GM12873 (cell line): ENCODE results near the gene TFE3.

ENCODE experiments used
- TF ChIP-seq, protein P1 (sequence below): IDR thresholded peaks from 2 replicates; pipeline ENCODE4 v1.5.1; 2012; ENCODE audit warnings: low read depth, mild to moderate bottlenecking, moderate library complexity, low read length, control low read depth; ENCODE audit not compliant: insufficient read depth; ENCODE audit errors: missing control alignments

TFE3 gene

DNA sequence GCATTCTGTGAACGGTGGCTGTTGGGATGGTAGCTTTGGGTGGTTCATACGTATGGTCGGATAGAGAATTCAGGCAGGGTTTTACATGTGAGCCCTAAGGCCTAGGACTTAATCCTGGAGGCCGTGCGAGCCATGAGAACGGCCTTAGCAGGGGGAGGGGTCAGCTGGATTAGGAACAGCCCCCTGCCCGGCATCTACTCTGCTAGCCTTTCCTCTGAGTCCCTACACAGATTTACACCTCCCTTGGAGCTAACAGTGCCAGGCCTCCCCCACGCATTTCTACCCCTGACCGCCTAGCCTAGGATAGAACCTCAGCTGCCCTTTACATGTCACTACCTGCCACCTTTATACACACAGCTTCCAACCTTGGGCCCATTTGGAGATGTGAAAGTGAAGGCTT, 23.5 kb upstream of the TFE3 start:
- TF ChIP-seq, protein P1, sequence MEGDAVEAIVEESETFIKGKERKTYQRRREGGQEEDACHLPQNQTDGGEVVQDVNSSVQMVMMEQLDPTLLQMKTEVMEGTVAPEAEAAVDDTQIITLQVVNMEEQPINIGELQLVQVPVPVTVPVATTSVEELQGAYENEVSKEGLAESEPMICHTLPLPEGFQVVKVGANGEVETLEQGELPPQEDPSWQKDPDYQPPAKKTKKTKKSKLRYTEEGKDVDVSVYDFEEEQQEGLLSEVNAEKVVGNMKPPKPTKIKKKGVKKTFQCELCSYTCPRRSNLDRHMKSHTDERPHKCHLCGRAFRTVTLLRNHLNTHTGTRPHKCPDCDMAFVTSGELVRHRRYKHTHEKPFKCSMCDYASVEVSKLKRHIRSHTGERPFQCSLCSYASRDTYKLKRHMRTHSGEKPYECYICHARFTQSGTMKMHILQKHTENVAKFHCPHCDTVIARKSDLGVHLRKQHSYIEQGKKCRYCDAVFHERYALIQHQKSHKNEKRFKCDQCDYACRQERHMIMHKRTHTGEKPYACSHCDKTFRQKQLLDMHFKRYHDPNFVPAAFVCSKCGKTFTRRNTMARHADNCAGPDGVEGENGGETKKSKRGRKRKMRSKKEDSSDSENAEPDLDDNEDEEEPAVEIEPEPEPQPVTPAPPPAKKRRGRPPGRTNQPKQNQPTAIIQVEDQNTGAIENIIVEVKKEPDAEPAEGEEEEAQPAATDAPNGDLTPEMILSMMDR = no peak

DNA sequence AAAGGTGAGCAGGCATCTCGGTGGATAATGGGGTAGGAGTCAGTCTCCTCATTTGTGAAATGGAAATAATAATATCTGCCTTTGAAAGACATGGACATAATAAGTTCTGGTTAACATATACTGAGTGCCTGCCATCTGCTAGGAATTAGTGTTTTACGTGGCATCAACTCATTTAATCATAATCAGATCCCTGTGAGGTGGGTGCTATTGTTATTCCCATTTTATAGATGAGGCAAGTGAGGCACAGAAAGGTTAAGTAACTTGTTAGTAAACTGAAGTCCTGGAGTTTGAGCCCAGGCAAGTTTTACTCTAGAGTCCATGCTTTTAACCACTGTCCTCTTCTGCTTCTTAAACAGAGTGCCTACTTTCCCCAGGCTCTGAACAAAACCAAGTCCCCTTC, 23.1 kb upstream of the TFE3 start:
- TF ChIP-seq, protein P1 = no peak

DNA sequence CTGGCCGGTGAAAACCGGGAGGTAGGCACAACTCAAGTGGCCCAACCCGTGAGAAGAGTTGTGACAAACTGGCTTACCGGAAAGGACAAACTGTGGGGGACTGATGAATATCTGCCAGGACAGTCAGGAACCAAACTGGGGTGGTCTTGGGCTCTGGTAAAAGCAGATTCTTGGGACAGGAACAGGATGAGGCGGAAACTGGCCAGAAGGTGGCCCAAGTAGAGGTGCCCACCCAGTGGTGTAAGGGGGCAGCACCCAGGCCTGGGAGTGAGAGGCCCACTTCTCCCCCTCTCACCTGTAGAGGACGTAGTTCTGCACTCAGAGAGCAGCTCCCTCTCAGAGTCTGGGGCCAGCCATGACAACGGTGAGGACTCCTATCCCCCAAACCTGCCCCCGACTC, 21.6 kb upstream of the TFE3 start:
- TF ChIP-seq, protein P1 = no peak

DNA sequence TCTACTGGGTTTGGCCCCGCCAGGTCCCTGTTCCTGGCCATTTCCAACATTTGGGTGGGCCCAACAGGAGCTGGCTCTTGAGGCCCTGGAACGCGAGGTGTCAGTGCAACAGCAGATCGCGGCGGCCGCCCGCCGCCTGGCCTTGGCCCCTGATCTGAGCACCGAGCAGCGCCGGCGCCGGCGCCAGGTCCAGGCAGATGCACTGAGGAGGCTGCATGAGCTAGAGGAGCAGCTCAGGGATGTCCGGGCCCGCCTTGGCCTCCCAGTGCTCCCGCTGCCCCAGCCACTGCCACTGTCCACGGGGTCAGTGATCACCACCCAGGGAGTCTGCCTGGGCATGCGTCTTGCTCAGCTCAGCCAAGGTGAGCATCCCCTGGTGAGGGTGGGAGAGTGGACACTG, 21.1 kb upstream of the TFE3 start:
- TF ChIP-seq, protein P1 = no peak

DNA sequence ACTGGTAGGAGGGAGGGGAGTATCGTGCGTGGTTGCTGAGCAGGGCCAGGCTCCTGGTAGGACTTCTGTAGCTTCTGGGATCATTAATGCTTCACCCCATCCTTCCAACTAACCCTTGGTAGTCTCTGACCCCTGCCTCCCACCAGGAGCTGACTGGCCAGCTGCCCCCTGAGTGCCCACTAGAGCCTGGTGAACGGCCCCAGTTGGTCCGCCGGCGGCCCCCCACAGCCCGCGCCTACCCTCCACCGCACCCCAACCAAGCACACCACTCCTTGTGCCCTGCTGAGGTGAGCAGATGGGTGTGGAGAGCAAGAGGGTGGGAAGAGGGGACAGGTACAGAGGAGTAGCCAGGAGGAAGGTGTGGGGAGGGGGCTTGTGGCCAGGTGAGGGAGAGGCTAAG, 20.6 kb upstream of the TFE3 start:
- TF ChIP-seq, protein P1 = no peak

DNA sequence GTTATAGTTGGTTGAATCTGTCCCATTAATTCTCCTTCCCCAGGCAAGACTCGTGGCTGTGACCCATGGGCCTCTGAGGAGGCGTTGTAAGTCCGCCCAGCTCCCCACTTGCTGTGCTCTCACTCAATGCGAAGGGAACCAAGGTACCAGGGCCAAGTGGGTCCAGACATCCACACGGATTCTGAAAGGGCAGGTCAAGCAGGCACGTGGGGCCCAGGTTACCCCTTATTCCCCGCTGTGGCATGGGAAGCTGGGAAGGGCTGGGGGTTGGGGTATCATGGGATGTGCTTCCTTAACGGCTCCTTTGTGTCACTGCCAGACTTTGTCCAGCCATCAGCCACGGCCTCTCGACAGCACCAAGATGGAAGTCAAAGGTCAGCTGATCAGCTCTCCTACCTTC, 18.8 kb upstream of the TFE3 start:
- TF ChIP-seq, protein P1 = no peak

DNA sequence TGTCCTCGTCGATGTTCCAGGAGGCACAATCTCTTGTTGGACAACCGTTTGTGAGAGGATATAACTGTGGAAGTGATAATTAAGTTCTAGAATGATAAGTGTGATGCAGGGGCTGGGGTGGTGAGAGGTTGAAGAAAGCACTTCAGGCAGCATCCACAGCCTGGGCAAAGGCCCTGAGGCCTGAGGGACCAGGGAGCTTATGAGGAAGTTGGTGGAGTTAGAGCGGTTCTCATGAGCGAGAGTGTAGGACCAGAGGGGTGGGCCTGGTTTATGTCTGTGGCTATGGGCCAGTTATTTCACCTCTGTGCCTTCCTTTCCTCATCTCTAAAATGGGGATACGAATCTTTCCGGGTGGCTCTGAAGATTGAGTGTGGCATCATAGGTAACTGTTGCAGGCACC, 18.3 kb upstream of the TFE3 start:
- TF ChIP-seq, protein P1 = no peak
